HepG2 (cell line): ENCODE data around the gene MTOR. TPM values are rescaled to one million over a fixed set of nuclear protein-coding genes. Genes with fewer than 3 reads are reported as not detected.
A peak's percentile ranks its signal among the peaks of the same experiment; 100 is the strongest.

ENCODE experiments used
- ATAC-seq: fragments of 200-7000 bp; cut with Tn5 transposase; 3 replicates; pipeline ENCODE4 v1.9.1; 2020; ENCODE audit warnings: mild to moderate bottlenecking, moderate library complexity
- BruUV-seq: library from RNA; stranded (reverse); fragments of 400-500 nt; replicated peaks from 2 replicates; lab custom pipeline; 2021; lab: Mats Ljungman, UMichigan
- CTCF ChIA-PET: fragments of 300-600 bp; formaldehyde crosslinking; extraction: SDS; loops from one replicate; lab custom pipeline; 2021; ENCODE audit warnings: low total read pairs, inconsistent platforms, low intra/inter-chr PET ratio; lab: Yijun Ruan, JAX
- POLR2A ChIA-PET: fragments of 350-600 bp; sonication (Branson Sonifier 250); formaldehyde crosslinking; loops from one replicate; lab custom pipeline; 2020; ENCODE audit warnings: antibody characterized with exemption, inconsistent platforms; lab: Yijun Ruan, JAX
- DNase-seq: peaks from one replicate; pipeline ENCODE4 v3.0.0-alpha.2; 2015; ENCODE audit warnings: low spot score
- FAIRE-seq: peaks from 3 replicates; lab custom pipeline; 2011; peaks lifted over from hg19 to GRCh38; lab: Jason Lieb, UNC
- H2AFZ ChIP-seq: one replicate; pipeline ENCODE4 v1.6.1; 2011; ENCODE audit warnings: low read length, inconsistent platforms
- H3K27ac ChIP-seq: fragments of 300-600 bp; 3 replicates; pipeline ENCODE4 v1.8.0; 2011; ENCODE audit warnings: mixed run types, mild to moderate bottlenecking, mixed read lengths, low read length, inconsistent platforms; ENCODE audit not compliant: insufficient read depth; ENCODE audit errors: extremely low read length
- H3K27me3 ChIP-seq, 2 experiments: fragments of 200-600 bp in 1 of 2; 2 replicates in 1 of 2; 3 replicates in 1 of 2; pipeline versions ENCODE4 v1.6.0 to v1.8.0; 2011; ENCODE audit warnings: low read length in 2 of 2, mild to moderate bottlenecking in 2 of 2, moderate library complexity in 2 of 2, inconsistent platforms in 1 of 2; ENCODE audit not compliant: insufficient read depth in 2 of 2, control insufficient read depth in 1 of 2
- H3K36me3 ChIP-seq, 2 experiments: fragments of 200-600 bp in 1 of 2; replicated peaks in 1 of 2; 2 replicates in 1 of 2; 3 replicates in 1 of 2; pipeline versions ENCODE4 v1.5.1 to v1.8.0; 2011; ENCODE audit warnings: low read length in 2 of 2, inconsistent platforms in 1 of 2; ENCODE audit not compliant: insufficient read depth in 2 of 2, control insufficient read depth in 1 of 2
- H3K4me1 ChIP-seq: 2 replicates; pipeline ENCODE4 v1.5.1; 2012; ENCODE audit warnings: low read length, inconsistent platforms; ENCODE audit not compliant: insufficient read depth
- H3K4me2 ChIP-seq: 2 replicates; pipeline ENCODE4 v1.6.0; 2011; ENCODE audit warnings: low read depth, low read length, inconsistent platforms
- H3K4me3 ChIP-seq, 3 experiments: fragments of 200-600 bp in 1 of 3; sonication (generic), shearing (Covaris generic) in 1 of 3; replicated peaks in 1 of 3; 2 replicates each; pipeline ENCODE4 v1.5.1; 2011 to 2016; ENCODE audit warnings: low read length in 3 of 3, inconsistent platforms in 2 of 3, low read depth in 2 of 3, mild to moderate bottlenecking in 2 of 3, control low read depth in 1 of 3, mixed read lengths in 1 of 3; ENCODE audit not compliant: insufficient read depth in 1 of 3
- H3K79me2 ChIP-seq: one replicate; pipeline ENCODE4 v1.6.1; 2011; ENCODE audit warnings: low read length, inconsistent platforms; ENCODE audit not compliant: insufficient read depth
- H3K9ac ChIP-seq: 2 replicates; pipeline ENCODE4 v1.6.0; 2011; ENCODE audit warnings: mild to moderate bottlenecking, low read depth, low read length, inconsistent platforms; ENCODE audit not compliant: insufficient read depth
- H3K9me3 ChIP-seq: 2 replicates; pipeline ENCODE4 v1.5.1; 2012; ENCODE audit warnings: mild to moderate bottlenecking, low read length
- H4K20me1 ChIP-seq: 2 replicates; pipeline ENCODE4 v1.6.0; 2011; ENCODE audit warnings: inconsistent platforms, mild to moderate bottlenecking, low read length, moderate library complexity; ENCODE audit not compliant: insufficient read depth
- AGO2 ChIP-seq: fragments of 200-400 bp; formaldehyde crosslinking; optimal IDR thresholded peaks from 2 replicates; pipeline ENCODE3; 2017; ENCODE audit warnings: mild to moderate bottlenecking, low read depth, low read length, moderate library complexity
- DMTF1 ChIP-seq: sonication (generic); formaldehyde crosslinking; IDR thresholded peaks from 2 replicates; pipeline ENCODE4 v1.4.0; 2020; ENCODE audit warnings: mild to moderate bottlenecking, missing genetic modification reagents
- HCFC1 ChIP-seq: fragments of 150-350 bp; IDR thresholded peaks from 2 replicates; pipeline ENCODE4 v1.6.1; 2014; ENCODE audit warnings: low read depth, low read length
- MIXL1 ChIP-seq: IDR thresholded peaks from 2 replicates; pipeline ENCODE4 v1.6.1; 2016
- NR2C2 ChIP-seq: sonication (generic); formaldehyde crosslinking; IDR thresholded peaks from 2 replicates; pipeline ENCODE4 v1.4.0; 2020; ENCODE audit warnings: missing genetic modification reagents, mild to moderate bottlenecking, moderate library complexity, borderline replicate concordance
- TFDP1 ChIP-seq: IDR thresholded peaks from 2 replicates; pipeline ENCODE4 v1.6.1; 2016; ENCODE audit warnings: missing compliant biosample characterization, missing genetic modification reagents, borderline replicate concordance
- TP53 ChIP-seq: sonication (generic); formaldehyde crosslinking; conservative IDR thresholded peaks from 2 replicates; pipeline ENCODE4 v1.4.0; 2020; ENCODE audit warnings: missing genetic modification reagents
- ZMAT5 ChIP-seq: sonication (generic); formaldehyde crosslinking; IDR thresholded peaks from 2 replicates; pipeline ENCODE4 v1.5.0; 2020; ENCODE audit warnings: mild to moderate bottlenecking, low read depth, missing genetic modification reagents, borderline replicate concordance
- ZNF138 ChIP-seq: sonication (generic); formaldehyde crosslinking; IDR thresholded peaks from 2 replicates; pipeline ENCODE4 v1.5.0; 2020; ENCODE audit warnings: mild to moderate bottlenecking, low read depth, missing genetic modification reagents
- ZNF7 ChIP-seq: IDR thresholded peaks from 2 replicates; pipeline ENCODE4 v1.6.1; 2016; ENCODE audit warnings: missing biosample characterization, missing genetic modification reagents
- ZNF891 ChIP-seq: sonication (generic); formaldehyde crosslinking; IDR thresholded peaks from 2 replicates; pipeline ENCODE4 v1.5.0; 2020; ENCODE audit warnings: mild to moderate bottlenecking, missing genetic modification reagents
- WGBS: methylation state at CpG from one replicate; pipeline ENCODE4 v1.1.6; 2017; ENCODE audit warnings: low lambda C conversion rate; 5-methylcytosine and 5-hydroxymethylcytosine counted together
- in situ Hi-C: cut with HindIII; loops from 2 replicates; pipeline ENCODE4 v1.10.0; 2017; ENCODE audit warnings: low pct_unique_long_range_greater_than_20kb; ENCODE audit not compliant: extremely low pct_ligation_motif_present
- intact Hi-C: fragments of 100-400 bp; cut with micrococcal nuclease; formaldehyde crosslinking; loops from one replicate; pipeline ENCODE4 v1.10.0; 2022; ENCODE audit not compliant: unreplicated experiment
- polyA plus RNA-seq, 8 experiments: library from polyadenylated mRNA; depleted of rRNA in 3 of 8; stranded (reverse) in 7 of 8; unstranded in 1 of 8; fragments of >200 nt; fragmentation: Illumina TruSeq in 4 of 8; extraction: Trizol in 4 of 8; gene quantifications; 2 replicates each; pipeline versions ENCODE4 v1.2.1 to v1.2.3, GENCODE V29; 2011 to 2016; ENCODE audit warnings: low read depth in 4 of 8, missing spikeins in 1 of 8, mixed read lengths in 1 of 8; ENCODE audit not compliant: insufficient read depth in 1 of 8
- total RNA-seq, 5 experiments: library from RNA; depleted of rRNA; stranded (reverse); fragments of >200 nt; fragmentation: Illumina TruSeq; extraction: Trizol; gene quantifications; 2 replicates each; pipeline ENCODE4 v1.2.3, GENCODE V29; 2016; ENCODE audit warnings: low read depth in 1 of 5

MTOR gene
- total and polyA plus RNA-seq, 2 of the 13 experiments (the other 11 are each of a cell fraction or from before 2014, with no cell fraction given), result 24.6 to 34.6 TPM

GRCh38 chr1:11070876-11071275 is 191.5 kb downstream of the MTOR start:
- 100% methylated on average over 10 of the region's 11 CpGs for WGBS
- POLR2A ChIA-PET, result interaction anchor here (1.6 kb wide), 1 partner anchor 24 kb away, joined by 3 read pairs; the partner anchor contains the start of gene MASP2
- no peaks in the 10 kb centered on the region for H3K9me3 ChIP-seq
- CTCF ChIA-PET, result no interaction called here
- H4K20me1 ChIP-seq, result no peaks in the 10 kb centered on the region
- no peak overlapping the region for H2AFZ ChIP-seq
- in situ Hi-C loops (no loop called here), intact Hi-C loops (no loop called here)
- H3K4me3 ChIP-seq, result no peak overlapping the region
- no peaks in the 10 kb centered on the region for H3K27me3 ChIP-seq
- H3K9ac ChIP-seq, result no peak overlapping the region
- H3K36me3 ChIP-seq, result peaks cover 46 to 86% of the 10 kb centered on the region in 2 experiments
- no peak overlapping the region for H3K27ac ChIP-seq
- TSS peak; percentile 44 for BruUV-seq
- DNase-seq (no peak), ATAC-seq (no peak), FAIRE-seq (no peak)
- H3K79me2 ChIP-seq, result no peaks in the 10 kb centered on the region
- no peaks in the 10 kb centered on the region for H3K4me1 ChIP-seq
- TF ChIP-seq ZNF138 (CRISPR knock-in tag) (no peak), AGO2 (peak; percentile 28), TP53 (CRISPR knock-in tag) (no peak)
- no peak overlapping the region for H3K4me2 ChIP-seq

GRCh38 chr1:11068600-11069473 is 193.5 kb downstream of the MTOR start:
- H2AFZ ChIP-seq, result no peak overlapping the region
- in situ Hi-C loops, result no loop called here
- TF ChIP-seq ZNF891 (CRISPR knock-in tag) (no peak), MIXL1 (no peak), NR2C2 (CRISPR knock-in tag) (no peak), HCFC1 (no peak), ZMAT5 (CRISPR knock-in tag) (no peak), DMTF1 (CRISPR knock-in tag) (no peak), TFDP1 (no peak), ZNF7 (no peak)

More at GRCh38 chr1:11068600-11069473, 193.5 kb downstream of the MTOR start:
- ChIA-PET POLR2A (no interaction called here), CTCF (no interaction called here)
- Histone ChIP-seq H3K36me3 (peaks cover 45 to 85% of the 10 kb centered on the region in 2 experiments), H3K79me2 (no peaks in the 10 kb centered on the region), H3K27ac (no peak overlapping the region), H3K4me3 (no peak overlapping the region), H3K4me2 (no peak overlapping the region), H3K9ac (no peak overlapping the region), H3K27me3 (no peaks in the 10 kb centered on the region), H3K9me3 (no peaks in the 10 kb centered on the region), H4K20me1 (no peaks in the 10 kb centered on the region), H3K4me1 (no peaks in the 10 kb centered on the region)
- no peak for FAIRE-seq
- WGBS, result 97% methylated on average over 11 of the region's 17 CpGs
- no peak for DNase-seq
- BruUV-seq, result no TSS peak
- ATAC-seq, result no peak
- intact Hi-C loops, result no loop called here
